DMS153 treated with DMSO at 0.1 percent for 48 hours (cell line): ENCODE results near the gene KREMEN2.

Source experiments
- DNase-seq: peaks from one replicate; lab custom pipeline; 2025; ENCODE audit not compliant: unreplicated experiment; lab: John Stamatoyannopoulos, UW

KREMEN2 gene

DNA sequence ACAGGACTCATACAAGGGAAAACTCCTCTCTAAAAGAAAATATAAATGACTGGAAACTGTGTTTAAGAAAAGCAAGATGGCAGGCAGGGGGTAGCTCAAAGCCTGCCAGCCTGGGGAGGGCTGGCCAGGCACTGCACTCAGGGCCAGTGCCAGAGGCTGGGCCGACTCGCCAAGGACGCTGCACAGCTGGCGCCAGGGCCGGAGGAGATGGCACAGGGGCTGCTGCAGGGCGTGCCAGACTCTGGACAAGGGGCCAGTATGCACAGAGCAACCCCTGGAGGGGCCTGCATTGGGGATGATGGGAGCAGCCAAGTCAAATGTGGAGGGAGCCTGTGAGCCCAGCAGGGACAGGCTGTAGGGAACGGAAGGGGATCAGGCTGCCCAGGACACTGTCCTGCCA, 12.1 kb downstream of the KREMEN2 start:
- no peak for DNase-seq

GRCh38 chr16:2976673-2977072, 12.6 kb downstream of the KREMEN2 start:
- DNase-seq, result no peak

DNA sequence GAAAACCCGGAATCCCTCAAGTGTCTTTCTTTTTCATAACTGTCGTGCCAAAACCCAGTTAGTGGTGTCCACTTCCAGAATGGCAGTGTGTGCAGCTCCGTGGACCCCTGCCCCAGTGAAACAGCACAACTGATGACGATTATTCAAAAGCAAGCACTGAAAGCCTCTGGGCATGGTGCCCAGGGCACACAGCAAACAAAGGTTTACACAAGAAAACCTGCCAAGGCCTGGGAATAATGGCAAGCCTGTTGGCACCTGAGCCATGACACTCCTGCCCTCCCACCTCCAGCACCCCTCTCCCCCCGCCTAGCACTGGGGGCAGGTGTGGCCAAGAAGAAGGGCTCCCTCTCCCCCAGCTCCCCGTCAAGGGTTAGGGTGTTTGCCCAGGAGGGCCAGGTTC, 13.4 kb downstream of the KREMEN2 start:
- peak; percentile 64 for DNase-seq

DNA sequence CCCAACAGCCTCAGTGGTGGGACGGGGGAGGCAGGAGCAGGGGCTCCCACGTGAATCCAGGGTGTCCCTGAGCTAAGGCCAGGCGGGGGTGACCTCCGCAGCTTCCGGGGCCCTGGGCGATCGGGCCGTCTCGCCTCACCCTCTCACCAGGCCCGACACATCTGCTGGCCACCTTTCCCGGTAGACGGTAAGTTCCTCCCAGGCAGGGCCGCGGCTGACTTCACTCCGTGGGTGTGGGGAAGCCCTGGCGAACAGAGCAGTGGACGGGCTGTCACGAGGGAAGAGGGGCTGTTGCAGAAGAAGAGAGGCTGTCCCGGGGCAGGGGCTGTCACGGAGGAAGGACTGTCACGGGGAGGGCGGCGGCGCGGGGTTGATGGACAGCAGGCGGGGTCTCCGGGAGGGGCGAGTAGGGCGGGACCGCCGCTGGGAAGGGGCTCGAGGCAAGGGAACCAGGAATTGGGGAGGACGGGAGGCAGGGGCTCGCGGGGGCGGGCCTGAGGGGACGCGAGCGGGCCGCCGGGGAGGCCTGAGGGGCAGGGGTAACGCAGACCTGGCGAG, 15.7 kb downstream of the KREMEN2 start:
- DNase-seq, result no peak

DNA sequence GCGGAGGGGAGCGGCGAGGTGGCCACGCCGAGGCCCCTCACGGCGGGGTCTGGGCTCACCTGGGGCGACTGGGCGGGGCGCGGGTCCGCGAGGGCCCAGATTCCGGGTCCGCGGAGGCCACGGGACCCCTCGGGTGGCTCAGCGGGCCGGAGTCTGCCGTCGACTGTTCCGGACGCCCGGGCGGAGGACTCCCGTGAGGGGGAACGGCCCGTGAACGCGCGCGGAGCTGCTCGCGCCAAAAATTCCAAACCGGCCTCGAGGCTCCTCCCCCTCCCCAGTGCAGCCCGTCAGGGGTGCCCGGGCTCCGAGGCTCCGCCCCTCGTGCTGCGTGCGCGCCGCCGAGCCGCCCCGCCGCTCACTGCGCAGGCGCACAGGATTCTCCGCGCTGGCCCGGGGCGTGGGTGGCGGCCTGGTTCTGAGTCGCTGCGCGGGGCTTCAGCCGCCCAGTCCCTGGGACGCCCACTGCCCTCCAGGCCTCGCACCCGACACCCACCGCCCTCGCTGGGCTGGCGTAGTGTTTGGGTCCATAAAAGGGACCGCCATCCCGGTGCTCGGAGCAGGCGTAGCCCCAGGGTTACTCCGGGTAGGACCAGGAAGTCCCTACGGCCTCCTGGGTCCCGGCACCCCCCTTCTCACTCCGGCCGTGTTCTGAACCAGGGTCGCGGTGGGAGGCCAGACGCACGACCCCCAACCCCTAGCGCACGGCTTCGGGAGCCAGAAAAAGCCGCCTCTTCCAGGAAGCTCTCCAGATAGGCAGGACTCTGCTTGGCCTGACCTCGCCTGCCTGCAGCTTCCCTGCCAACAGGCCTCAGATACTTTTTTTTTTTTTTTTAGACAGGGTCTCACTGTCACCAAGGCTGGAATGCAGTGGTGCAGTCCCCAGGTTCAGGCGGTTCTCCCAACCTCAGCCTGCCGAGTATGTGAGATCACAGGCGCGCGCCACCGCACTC, 16.4 kb downstream of the KREMEN2 start, which contains the start of gene PKMYT1:
Gene PKMYT1, minus strand, starts transcription at position 220 of the 950 bp plus-strand sequence. CDS start 789 bp downstream, outside the sequence.
- DNase-seq, result peak; percentile 82

GRCh38 chr16:2981177-2981898, 17.3 kb downstream of the KREMEN2 start:
- no peak for DNase-seq

- DNase-seq, result no peak
These were observed 17.8 kb downstream of the KREMEN2 start for GRCh38 chr16:2981899-2982250.

GRCh38 chr16:2982402-2982801, 18.3 kb downstream of the KREMEN2 start:
- no peak for DNase-seq

DNA sequence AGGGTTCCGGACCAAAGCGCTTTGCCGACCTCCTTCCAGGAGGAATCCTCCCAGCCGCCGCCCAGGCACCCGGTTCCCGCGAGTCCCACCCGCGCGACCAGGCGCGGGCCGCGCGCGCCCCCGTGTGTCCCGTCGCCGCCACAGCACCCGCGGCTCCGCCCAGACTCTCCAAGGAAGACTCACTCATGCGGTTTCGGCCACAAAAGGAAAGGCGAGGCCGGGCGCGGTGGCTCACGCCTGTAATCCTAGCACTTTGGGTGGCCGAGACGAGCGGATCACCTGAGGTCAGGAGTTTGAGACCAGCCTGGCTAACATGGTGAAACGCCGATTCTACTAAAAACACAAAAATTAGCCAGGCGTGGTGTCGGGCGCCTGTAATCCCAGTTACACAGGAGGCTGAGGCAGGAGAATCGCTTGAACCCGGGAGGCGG, 19.6 kb downstream of the KREMEN2 start:
- peak; percentile 58 for DNase-seq

GRCh38 chr16:2985462-2985861, 21.4 kb downstream of the KREMEN2 start:
- DNase-seq, result no peak

- DNase-seq, result no peak
These were observed 21.8 kb downstream of the KREMEN2 start for GRCh38 chr16:2985893-2986355.

GRCh38 chr16:2986623-2987188, 22.6 kb downstream of the KREMEN2 start:
- no peak for DNase-seq

- DNase-seq, result no peak
These were observed 23.2 kb downstream of the KREMEN2 start for GRCh38 chr16:2987286-2987685.

- DNase-seq, result no peak
These were observed 23.8 kb downstream of the KREMEN2 start for GRCh38 chr16:2987833-2988232.

- no peak for DNase-seq
These were observed 24.6 kb downstream of the KREMEN2 start for GRCh38 chr16:2988590-2989099.

DNA sequence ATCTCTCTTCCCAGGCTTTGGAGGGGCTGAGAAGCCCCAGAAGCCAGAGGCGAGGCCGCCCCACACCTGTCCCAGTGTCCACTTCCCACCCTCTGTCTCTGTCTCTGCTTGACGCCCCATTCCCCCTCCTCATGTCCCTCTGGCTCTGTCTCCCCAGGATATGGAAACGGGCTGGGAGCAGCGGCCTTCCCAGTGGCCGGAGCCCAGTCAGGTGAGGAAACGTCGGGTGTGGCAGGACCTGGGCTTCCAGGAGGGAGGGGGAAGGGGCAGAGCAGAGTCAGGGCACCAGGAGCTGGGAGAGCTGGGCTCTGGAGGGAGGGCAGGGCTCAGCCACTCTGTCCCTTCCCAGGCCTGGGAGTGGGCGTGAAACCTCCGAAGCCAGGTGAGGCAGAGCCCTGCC, 26.8 kb downstream of the KREMEN2 start:
- DNase-seq, result no peak

- no peak for DNase-seq
These were observed 27.6 kb downstream of the KREMEN2 start for GRCh38 chr16:2991566-2992261.

DNA sequence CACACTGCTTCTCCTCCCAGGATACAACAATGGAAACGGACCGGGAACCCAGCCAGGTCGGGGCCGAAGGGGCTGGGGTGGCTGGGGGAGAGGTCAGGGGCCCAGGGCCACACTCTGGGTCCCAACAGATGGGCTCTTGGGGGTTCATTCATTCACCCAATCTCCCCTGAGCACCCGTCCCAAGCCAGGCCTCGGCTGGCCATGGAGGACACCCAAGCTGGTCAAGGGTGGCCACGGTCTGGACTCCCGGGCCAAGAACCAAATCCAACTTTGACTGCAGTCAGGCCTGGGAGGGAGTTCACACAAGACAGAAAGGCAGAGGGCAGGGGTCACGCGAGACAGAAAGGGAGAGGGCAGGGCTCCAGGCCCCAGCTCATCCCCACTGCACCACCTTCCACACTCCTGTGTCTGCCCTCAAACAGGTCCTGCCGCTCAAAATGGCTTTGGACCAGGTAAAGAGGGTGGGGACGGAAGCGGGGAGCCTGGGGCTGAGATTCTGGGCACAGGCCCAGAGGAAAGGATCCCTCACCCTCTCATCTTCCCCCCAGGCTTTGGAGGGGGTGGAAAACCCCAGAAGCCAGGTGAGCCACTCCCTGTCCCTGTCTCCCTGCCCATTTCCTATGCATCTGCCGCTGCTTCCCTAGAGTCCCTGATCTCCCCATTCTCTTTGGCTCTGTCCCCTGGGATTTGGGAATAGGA, 28.5 kb downstream of the KREMEN2 start:
- no peak for DNase-seq

DNA sequence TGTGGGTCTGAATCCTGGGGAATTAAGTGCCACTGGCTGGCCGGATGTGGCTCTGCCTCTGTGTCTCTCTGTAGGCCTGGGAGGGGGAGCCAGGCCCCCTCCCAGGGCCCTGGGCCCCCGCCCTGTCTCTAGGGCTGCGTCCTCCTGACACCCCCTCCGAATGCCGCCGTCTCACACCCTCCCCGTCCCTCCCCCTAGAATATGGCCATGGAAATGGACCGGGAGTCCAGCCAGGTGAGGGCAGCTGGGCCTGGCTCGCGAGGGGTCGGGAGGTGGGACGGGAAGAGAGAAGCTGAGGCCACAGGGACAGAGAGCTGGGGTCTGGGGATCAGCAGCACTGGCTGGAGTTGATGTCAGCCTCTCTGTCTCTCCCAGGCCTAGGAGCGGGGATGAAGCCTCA, 32.2 kb downstream of the KREMEN2 start:
- no peak for DNase-seq

DNA sequence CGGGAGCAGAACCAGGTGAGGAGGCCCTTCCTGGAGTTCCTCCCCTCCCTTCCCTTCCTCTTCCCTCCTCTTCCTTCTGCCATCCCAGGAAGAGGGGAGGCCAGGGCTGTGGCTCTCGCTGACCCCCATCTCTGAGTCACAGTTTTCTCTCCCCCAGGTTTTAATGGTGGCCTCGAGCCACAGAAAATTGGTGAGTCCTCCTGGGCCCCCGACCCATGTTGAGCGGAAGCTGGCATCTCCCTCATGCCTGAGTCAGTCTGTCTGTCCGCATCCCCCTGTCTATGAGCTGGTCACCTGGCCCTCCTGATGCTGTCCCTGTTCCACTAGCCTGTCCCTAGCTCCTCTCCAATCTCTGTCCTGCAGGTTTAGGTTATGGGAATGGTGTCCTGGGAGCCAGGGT, 35.9 kb downstream of the KREMEN2 start:
- DNase-seq, result no peak
